Measurements from ENCODE around the gene HOXC6. TPM values are rescaled to one million over a fixed set of nuclear protein-coding genes. Genes with fewer than 3 reads are reported as not detected.
"Not testable (repeated sequence)": the region's sequence is repeated elsewhere in the genome, so short reads cannot be mapped to it uniquely, and the experiment has no call there.

The HOXC6 gene
- total and polyA plus RNA-seq, 9 of the 15 experiments (the other 6 are each of a cell fraction or from before 2014, with no cell fraction given) = 0.06 to 4.0 (median 1.4) TPM

DNA sequence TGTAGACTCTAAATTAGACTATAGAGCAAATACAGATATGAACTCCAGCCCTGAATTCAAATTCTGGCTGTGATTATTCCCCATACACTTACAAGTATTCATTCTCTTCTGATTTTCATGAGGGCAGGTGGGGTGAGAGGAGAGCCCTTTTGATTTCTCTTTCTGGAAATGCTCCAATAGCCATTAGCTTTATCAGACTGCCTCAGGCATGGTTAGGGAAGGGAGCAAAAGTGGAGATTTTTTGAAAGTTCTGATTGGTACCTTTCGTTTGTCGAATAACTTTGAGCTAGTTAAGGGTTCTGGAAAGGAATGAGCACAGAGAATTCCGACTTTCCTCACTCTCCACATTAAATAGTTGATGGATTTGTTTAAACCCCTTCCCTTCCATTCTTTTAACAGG lies 12.4 kb downstream of the HOXC6 start (continued):
- no peak for TF ChIP-seq EP400 (IDR thresholded peaks at IDR 0.05)
- TF ChIP-seq RB1 (IDR thresholded peaks at IDR 0.05; ENCODE audit: low read depth) = no peak
- TF ChIP-seq ZFP30 (CRISPR knock-in tag; IDR thresholded peaks at IDR 0.05; ENCODE audit: borderline replicate concordance) = no peak
- no peak for TF ChIP-seq CHD2 (IDR thresholded peaks at IDR 0.05; ENCODE audit: low read depth, low read length)

DNA sequence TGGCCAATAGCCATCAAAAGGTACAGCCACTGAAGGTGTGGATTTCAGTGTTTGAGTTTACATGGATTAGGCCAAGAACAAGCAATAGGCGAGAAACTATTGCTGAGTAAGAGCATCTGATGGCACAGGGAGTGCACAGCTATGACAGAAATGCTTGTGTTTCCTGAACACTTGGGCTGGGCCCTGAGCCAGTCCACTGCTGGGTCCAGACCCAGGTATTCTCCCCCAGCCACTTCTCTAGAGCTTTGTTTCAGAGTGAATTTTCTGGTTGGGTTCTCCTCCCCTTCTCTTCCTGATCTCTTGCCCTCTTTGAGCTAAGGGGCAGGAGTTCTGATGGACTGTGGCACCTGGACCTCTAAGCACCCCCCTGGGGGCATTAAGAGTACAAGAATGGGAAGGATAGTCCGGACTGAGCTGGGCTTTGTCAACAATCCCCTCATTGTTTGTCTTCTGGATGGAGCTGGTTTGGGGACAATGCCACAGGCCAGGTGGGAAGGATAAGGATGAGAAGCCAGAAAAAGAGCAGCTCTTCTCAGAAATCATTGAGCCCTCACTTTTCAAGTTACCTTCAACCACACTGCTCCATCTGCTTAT lies 13.0 kb downstream of the HOXC6 start:
- WGBS (ENCODE audit: insufficient coverage, low coverage, missing lambda C conversion rate) = 3% methylated on average over 2 of the region's 2 CpGs
- H3K9me3 ChIP-seq (replicated peaks; ENCODE audit: control insufficient read depth, insufficient read depth, low read depth, low read length) = no peaks in the 10 kb centered on the region
- no peaks in the 10 kb centered on the region for H4K20me1 ChIP-seq (replicated peaks; ENCODE audit: control insufficient read depth, insufficient read depth, low read length)
- no peak for ATAC-seq
- in situ Hi-C loops (cut with MboI) = no loop called here
- no peak for FAIRE-seq
- CTCF ChIA-PET (ENCODE audit: low intra/inter-chr PET ratio) = interaction anchor here (0.8 kb wide), 1 partner anchor 35 kb away, joined by 5 read pairs; no protein-coding TSS in a partner anchor
- no peak for DNase-seq (ENCODE audit: extremely low read depth in 1 of 4, low spot score in 3 of 4)
- TF ChIP-seq EP300 (IDR thresholded peaks at IDR 0.05; ENCODE audit: low read length) (no peak), KDM5B (IDR thresholded peaks at IDR 0.05; ENCODE audit: insufficient replicate concordance, low read depth, low read length) (no peak), RAD51 (IDR thresholded peaks at IDR 0.05; ENCODE audit: borderline replicate concordance, low read depth) (no peak), CCAR2 (IDR thresholded peaks at IDR 0.05; ENCODE audit: low read depth, low read length) (no peak), RFX1 (IDR thresholded peaks at IDR 0.05) (no peak), HNRNPH1 (optimal IDR thresholded peaks at IDR 0.05; ENCODE audit: low read depth, low read length) (no peak), RFX5 (IDR thresholded peaks at IDR 0.05; ENCODE audit: low read depth, low read length) (no peak), ZFP36 (IDR thresholded peaks at IDR 0.05; ENCODE audit: low read depth, low read length, partially characterized antibody) (no peak), RBFOX2 (IDR thresholded peaks at IDR 0.05; ENCODE audit: low read depth, low read length) (no peak)
- TF ChIP-seq, protein P1, sequence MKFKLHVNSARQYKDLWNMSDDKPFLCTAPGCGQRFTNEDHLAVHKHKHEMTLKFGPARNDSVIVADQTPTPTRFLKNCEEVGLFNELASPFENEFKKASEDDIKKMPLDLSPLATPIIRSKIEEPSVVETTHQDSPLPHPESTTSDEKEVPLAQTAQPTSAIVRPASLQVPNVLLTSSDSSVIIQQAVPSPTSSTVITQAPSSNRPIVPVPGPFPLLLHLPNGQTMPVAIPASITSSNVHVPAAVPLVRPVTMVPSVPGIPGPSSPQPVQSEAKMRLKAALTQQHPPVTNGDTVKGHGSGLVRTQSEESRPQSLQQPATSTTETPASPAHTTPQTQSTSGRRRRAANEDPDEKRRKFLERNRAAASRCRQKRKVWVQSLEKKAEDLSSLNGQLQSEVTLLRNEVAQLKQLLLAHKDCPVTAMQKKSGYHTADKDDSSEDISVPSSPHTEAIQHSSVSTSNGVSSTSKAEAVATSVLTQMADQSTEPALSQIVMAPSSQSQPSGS (CRISPR knock-in tag; IDR thresholded peaks at IDR 0.05) = no peak
- no TSS peak for BruUV-seq (replicated peaks)
- peaks cover 0 to 4% of the 10 kb centered on the region in 2 experiments; a peak in 2 of 5 replicates for H3K4me1 ChIP-seq (replicated peaks in 1 of 2; ENCODE audit: control insufficient read depth in 2 of 2, insufficient read depth in 2 of 2, low read length in 2 of 2)
- H3K27ac ChIP-seq (ENCODE audit: extremely low read depth, low read depth, low read length) = no peak overlapping the region
- peaks cover 21 to 25% of the 10 kb centered on the region in 2 experiments for H3K27me3 ChIP-seq (ENCODE audit: control insufficient read depth in 2 of 2, insufficient read depth in 2 of 2, low read length in 2 of 2)
- H3K79me2 ChIP-seq (ENCODE audit: control insufficient read depth, insufficient read depth, low read length) = no peaks in the 10 kb centered on the region
- no peak overlapping the region for H3K4me2 ChIP-seq (ENCODE audit: insufficient read depth, low read length)
- no peak overlapping the region for H3K9ac ChIP-seq (ENCODE audit: insufficient read depth in 1 of 2, low read depth in 2 of 2, low read length in 2 of 2)
- POLR2A ChIA-PET = interaction anchor here (0.7 to 1.7 kb wide), 5 partner anchors 10 to 363 kb away, joined by 3 to 7 read pairs (median 4); partner anchors contain the start of gene HOXC6
- H3K4me3 ChIP-seq = no peak overlapping the region
- H2AFZ ChIP-seq (ENCODE audit: low read depth, low read length) = no peak overlapping the region
- H3K36me3 ChIP-seq (ENCODE audit: control insufficient read depth, insufficient read depth, low read length) = no peaks in the 10 kb centered on the region
- intact Hi-C loops (cut with micrococcal nuclease) = no loop called here
- no peaks in the 10 kb centered on the region for H3K9me1 ChIP-seq (ENCODE audit: control insufficient read depth, insufficient read depth, low read length)

DNA sequence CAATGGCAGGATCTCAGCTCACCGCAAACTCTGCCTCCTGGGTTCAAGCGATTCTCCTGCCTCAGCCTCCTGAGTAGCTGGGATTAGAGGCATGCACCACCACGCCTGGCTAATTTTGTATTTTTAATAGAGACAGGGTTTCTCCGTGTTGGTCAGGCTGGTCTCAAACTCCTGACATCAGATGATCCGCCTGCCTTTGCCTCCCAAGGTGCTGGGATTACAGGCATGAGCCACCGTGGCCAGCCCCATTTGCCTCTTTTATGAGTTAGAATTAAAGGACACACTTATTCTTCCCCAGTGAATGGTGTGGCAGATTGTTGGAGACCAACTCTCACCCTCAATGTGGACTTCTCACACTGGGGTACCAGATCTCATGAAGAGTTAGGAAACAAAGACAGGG lies 13.8 kb downstream of the HOXC6 start:
- H2AFZ ChIP-seq (ENCODE audit: low read depth, low read length); BruUV-seq (replicated peaks); DNase-seq (ENCODE audit: extremely low read depth in 1 of 4, low spot score in 3 of 4); H3K36me3 ChIP-seq (ENCODE audit: control insufficient read depth, insufficient read depth, low read length); H3K27ac ChIP-seq (ENCODE audit: extremely low read depth, low read depth, low read length); ATAC-seq; in situ Hi-C loops (cut with MboI); H3K4me1 ChIP-seq (replicated peaks in 1 of 2; ENCODE audit: control insufficient read depth in 2 of 2, insufficient read depth in 2 of 2, low read length in 2 of 2); H3K4me3 ChIP-seq; intact Hi-C loops (cut with micrococcal nuclease); H4K20me1 ChIP-seq (replicated peaks; ENCODE audit: control insufficient read depth, insufficient read depth, low read length); H3K9me1 ChIP-seq (ENCODE audit: control insufficient read depth, insufficient read depth, low read length); H3K9ac ChIP-seq (ENCODE audit: insufficient read depth in 1 of 2, low read depth in 2 of 2, low read length in 2 of 2); H3K9me3 ChIP-seq (replicated peaks; ENCODE audit: control insufficient read depth, insufficient read depth, low read depth, low read length); H3K4me2 ChIP-seq (ENCODE audit: insufficient read depth, low read length); FAIRE-seq; H3K79me2 ChIP-seq (ENCODE audit: control insufficient read depth, insufficient read depth, low read length): not testable (repeated sequence)
- H3K27me3 ChIP-seq (ENCODE audit: control insufficient read depth in 2 of 2, insufficient read depth in 2 of 2, low read length in 2 of 2) = peaks cover 26 to 32% of the 10 kb centered on the region in 2 experiments
- 6% methylated on average over 5 of the region's 6 CpGs for WGBS (ENCODE audit: insufficient coverage, low coverage, missing lambda C conversion rate)
- ChIA-PET POLR2A (interaction anchor here (1.3 to 1.7 kb wide), 2 partner anchors 9 to 14 kb away, joined by 5 to 7 read pairs; partner anchors contain the start of gene HOXC6), CTCF (ENCODE audit: low intra/inter-chr PET ratio) (interaction anchor here (0.8 kb wide), 1 partner anchor 36 kb away, joined by 5 read pairs; no protein-coding TSS in a partner anchor)
